ENCODE measurements around the gene STARD8. TPM values are rescaled to one million over a fixed set of nuclear protein-coding genes. Genes with fewer than 3 reads are reported as not detected.
"Not testable (repeated sequence)": the region's sequence is repeated elsewhere in the genome, so short reads cannot be mapped to it uniquely, and the experiment has no call there.

The STARD8 gene, protein sequence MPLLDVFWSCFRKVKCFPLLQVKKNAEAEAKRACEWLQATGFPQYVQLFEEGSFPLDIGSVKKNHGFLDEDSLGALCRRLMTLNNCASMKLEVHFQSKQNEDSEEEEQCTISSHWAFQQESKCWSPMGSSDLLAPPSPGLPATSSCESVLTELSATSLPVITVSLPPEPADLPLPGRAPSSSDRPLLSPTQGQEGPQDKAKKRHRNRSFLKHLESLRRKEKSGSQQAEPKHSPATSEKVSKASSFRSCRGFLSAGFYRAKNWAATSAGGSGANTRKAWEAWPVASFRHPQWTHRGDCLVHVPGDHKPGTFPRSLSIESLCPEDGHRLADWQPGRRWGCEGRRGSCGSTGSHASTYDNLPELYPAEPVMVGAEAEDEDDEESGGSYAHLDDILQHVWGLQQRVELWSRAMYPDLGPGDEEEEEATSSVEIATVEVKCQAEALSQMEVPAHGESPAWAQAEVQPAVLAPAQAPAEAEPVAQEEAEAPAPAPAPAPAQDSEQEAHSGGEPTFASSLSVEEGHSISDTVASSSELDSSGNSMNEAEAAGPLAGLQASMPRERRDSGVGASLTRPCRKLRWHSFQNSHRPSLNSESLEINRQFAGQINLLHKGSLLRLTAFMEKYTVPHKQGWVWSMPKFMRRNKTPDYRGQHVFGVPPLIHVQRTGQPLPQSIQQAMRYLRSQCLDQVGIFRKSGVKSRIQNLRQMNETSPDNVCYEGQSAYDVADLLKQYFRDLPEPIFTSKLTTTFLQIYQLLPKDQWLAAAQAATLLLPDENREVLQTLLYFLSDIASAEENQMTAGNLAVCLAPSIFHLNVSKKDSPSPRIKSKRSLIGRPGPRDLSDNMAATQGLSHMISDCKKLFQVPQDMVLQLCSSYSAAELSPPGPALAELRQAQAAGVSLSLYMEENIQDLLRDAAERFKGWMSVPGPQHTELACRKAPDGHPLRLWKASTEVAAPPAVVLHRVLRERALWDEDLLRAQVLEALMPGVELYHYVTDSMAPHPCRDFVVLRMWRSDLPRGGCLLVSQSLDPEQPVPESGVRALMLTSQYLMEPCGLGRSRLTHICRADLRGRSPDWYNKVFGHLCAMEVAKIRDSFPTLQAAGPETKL
- polyA plus RNA-seq (2013), result 4.5 TPM

- ChIA-PET POLR2A (no interaction called here), CTCF (interaction anchor here (0.7 kb wide), 1 partner anchor 63 kb away, joined by 4 read pairs; no protein-coding TSS in a partner anchor)
- Histone ChIP-seq H3K4me1 (ENCODE audit: control extremely low read depth in 1 of 4, control insufficient read depth in 4 of 4, insufficient read depth in 4 of 4, low read length in 3 of 4) (no peaks in the 10 kb centered on the region), H3K9me3 (ENCODE audit: control extremely low read depth in 1 of 5, control insufficient read depth in 4 of 5, insufficient read depth in 2 of 5, low read depth in 1 of 5, low read length in 4 of 5) (no peaks in the 10 kb centered on the region), H3K27me3 (replicated peaks in 2 of 5; ENCODE audit: control insufficient read depth in 4 of 5, insufficient read depth in 5 of 5, low read length in 4 of 5) (peaks cover 0 to 18% (median 0%) of the 10 kb centered on the region in 5 experiments), H3K36me3 (ENCODE audit: control insufficient read depth in 4 of 4, insufficient read depth in 4 of 4, low read length in 3 of 4) (no peaks in the 10 kb centered on the region), H3K4me3 (ENCODE audit: control insufficient read depth in 1 of 7, extremely low read depth in 1 of 7, insufficient read depth in 4 of 7, low read depth in 2 of 7, low read length in 6 of 7) (peak within 1 kb of the TSS in 1 of 7 experiments; percentile 22), H3K27ac (ENCODE audit: insufficient read depth in 1 of 2, low read depth in 1 of 2, low read length in 2 of 2, poor library complexity in 1 of 2, severe bottlenecking in 2 of 2) (no peak within 1 kb of the TSS)
- WGBS (ENCODE audit: insufficient coverage), result 38% methylated on average over 38 of the region's 40 CpGs
- peak in 2 of 3 donors; percentile 6 to 23 for DNase-seq
These were observed at the start of gene STARD8 for GRCh38 chrX:68647156-68647957. STARD8 (plus strand) TSS chrX:68647666; CDS start chrX:68647883, 217 bp downstream.

GRCh38 chrX:68598841-68599240 lies 48.6 kb upstream of the STARD8 start:
- peaks cover 0 to 8% (median 0%) of the 10 kb centered on the region in 5 experiments for H3K9me3 ChIP-seq (ENCODE audit: control extremely low read depth in 1 of 5, control insufficient read depth in 4 of 5, insufficient read depth in 2 of 5, low read depth in 1 of 5, low read length in 4 of 5)
- no peaks in the 10 kb centered on the region for H3K27me3 ChIP-seq (replicated peaks in 2 of 5; ENCODE audit: control insufficient read depth in 4 of 5, insufficient read depth in 5 of 5, low read length in 4 of 5)
- POLR2A ChIA-PET, result no interaction called here
- WGBS (ENCODE audit: insufficient coverage), result no CpG with 5 or more reads among the region's 1 CpG
- no peaks in the 10 kb centered on the region for H3K36me3 ChIP-seq (ENCODE audit: control insufficient read depth in 4 of 4, insufficient read depth in 4 of 4, low read length in 3 of 4)
- no peak overlapping the region for H3K4me3 ChIP-seq (ENCODE audit: control insufficient read depth in 1 of 7, extremely low read depth in 1 of 7, insufficient read depth in 4 of 7, low read depth in 2 of 7, low read length in 6 of 7)
- no peaks in the 10 kb centered on the region for H3K4me1 ChIP-seq (ENCODE audit: control extremely low read depth in 1 of 4, control insufficient read depth in 4 of 4, insufficient read depth in 4 of 4, low read length in 3 of 4)
- DNase-seq, result no peak
- no peak overlapping the region for H3K27ac ChIP-seq (ENCODE audit: insufficient read depth in 1 of 2, low read depth in 1 of 2, low read length in 2 of 2, poor library complexity in 1 of 2, severe bottlenecking in 2 of 2)
- CTCF ChIA-PET, result interaction anchor here (0.6 to 3.3 kb wide), 2 partner anchors 8 to 112 kb away, joined by 3 to 15 read pairs; no protein-coding TSS in a partner anchor

- Histone ChIP-seq H3K4me3 (ENCODE audit: control insufficient read depth in 1 of 7, extremely low read depth in 1 of 7, insufficient read depth in 4 of 7, low read depth in 2 of 7, low read length in 6 of 7) (no peak overlapping the region), H3K9me3 (ENCODE audit: control extremely low read depth in 1 of 5, control insufficient read depth in 4 of 5, insufficient read depth in 2 of 5, low read depth in 1 of 5, low read length in 4 of 5) (peaks cover 0 to 7% (median 0%) of the 10 kb centered on the region in 5 experiments), H3K27me3 (replicated peaks in 2 of 5; ENCODE audit: control insufficient read depth in 4 of 5, insufficient read depth in 5 of 5, low read length in 4 of 5) (no peaks in the 10 kb centered on the region), H3K36me3 (ENCODE audit: control insufficient read depth in 4 of 4, insufficient read depth in 4 of 4, low read length in 3 of 4) (no peaks in the 10 kb centered on the region), H3K4me1 (ENCODE audit: control extremely low read depth in 1 of 4, control insufficient read depth in 4 of 4, insufficient read depth in 4 of 4, low read length in 3 of 4) (no peaks in the 10 kb centered on the region), H3K27ac (ENCODE audit: insufficient read depth in 1 of 2, low read depth in 1 of 2, low read length in 2 of 2, poor library complexity in 1 of 2, severe bottlenecking in 2 of 2) (no peak overlapping the region)
- WGBS (ENCODE audit: insufficient coverage), result 69% methylated on average over 3 of the region's 3 CpGs
- peak in 2 of 3 donors; percentile 4 to 14 for DNase-seq
- POLR2A ChIA-PET, result interaction anchor here (0.6 kb wide), 1 partner anchor 70 kb away, joined by 4 read pairs; no protein-coding TSS in a partner anchor
- CTCF ChIA-PET, result interaction anchor here (0.6 to 3.3 kb wide), 5 partner anchors 9 to 117 kb away, joined by 3 to 15 read pairs (median 4); no protein-coding TSS in a partner anchor
These were observed 48.0 kb upstream of the STARD8 start for GRCh38 chrX:68599256-68600152.

DNA sequence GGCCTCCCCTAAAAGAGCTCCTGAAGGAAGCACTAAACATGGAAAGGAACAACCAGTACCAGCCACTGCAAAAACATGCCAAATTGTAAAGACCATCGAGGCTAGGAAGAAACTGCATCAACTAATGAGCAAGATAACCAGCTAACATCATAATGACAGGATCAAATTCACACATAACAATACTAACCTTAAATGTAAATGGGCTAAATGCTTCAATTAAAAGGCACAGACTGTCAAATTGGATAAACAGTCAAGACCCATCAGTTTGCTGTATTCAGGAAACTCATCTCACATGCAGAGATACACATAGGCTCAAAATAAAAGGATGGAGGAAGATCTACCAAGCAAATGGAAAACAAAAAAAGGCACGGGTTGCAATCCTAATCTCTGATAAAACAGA lies 43.2 kb upstream of the STARD8 start:
- CTCF ChIA-PET; H3K4me1 ChIP-seq (ENCODE audit: control extremely low read depth in 1 of 4, control insufficient read depth in 4 of 4, insufficient read depth in 4 of 4, low read length in 3 of 4); H3K27me3 ChIP-seq (replicated peaks in 2 of 5; ENCODE audit: control insufficient read depth in 4 of 5, insufficient read depth in 5 of 5, low read length in 4 of 5); H3K36me3 ChIP-seq (ENCODE audit: control insufficient read depth in 4 of 4, insufficient read depth in 4 of 4, low read length in 3 of 4); H3K4me3 ChIP-seq (ENCODE audit: control insufficient read depth in 1 of 7, extremely low read depth in 1 of 7, insufficient read depth in 4 of 7, low read depth in 2 of 7, low read length in 6 of 7); H3K27ac ChIP-seq (ENCODE audit: insufficient read depth in 1 of 2, low read depth in 1 of 2, low read length in 2 of 2, poor library complexity in 1 of 2, severe bottlenecking in 2 of 2); DNase-seq; POLR2A ChIA-PET; H3K9me3 ChIP-seq (ENCODE audit: control extremely low read depth in 1 of 5, control insufficient read depth in 4 of 5, insufficient read depth in 2 of 5, low read depth in 1 of 5, low read length in 4 of 5): not testable (repeated sequence)
- whole genome bisulfite sequencing (ENCODE audit: insufficient coverage), result no CpG with 5 or more reads among the region's 2 CpGs

DNA sequence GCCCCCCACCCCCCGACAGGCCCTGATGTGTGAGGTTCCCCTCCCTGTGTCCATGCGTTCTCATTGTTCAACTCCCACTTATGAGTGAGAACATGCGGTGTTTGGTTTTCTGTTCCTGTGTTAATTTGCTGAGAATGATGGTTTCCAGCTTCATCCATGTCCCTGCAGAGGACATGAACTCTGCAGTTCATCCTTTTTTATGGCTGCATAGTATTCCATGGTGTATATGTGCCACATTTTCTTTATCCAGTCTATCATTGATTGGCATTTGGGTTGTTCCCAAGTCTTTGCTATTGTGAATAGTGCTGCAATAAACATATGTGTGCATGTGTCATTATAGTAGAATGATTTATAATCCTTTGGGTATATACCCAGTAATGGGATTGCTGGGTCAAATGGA lies 32.7 kb upstream of the STARD8 start:
- H3K36me3 ChIP-seq (ENCODE audit: control insufficient read depth in 4 of 4, insufficient read depth in 4 of 4, low read length in 3 of 4); DNase-seq; H3K4me1 ChIP-seq (ENCODE audit: control extremely low read depth in 1 of 4, control insufficient read depth in 4 of 4, insufficient read depth in 4 of 4, low read length in 3 of 4); H3K27ac ChIP-seq (ENCODE audit: insufficient read depth in 1 of 2, low read depth in 1 of 2, low read length in 2 of 2, poor library complexity in 1 of 2, severe bottlenecking in 2 of 2); POLR2A ChIA-PET; H3K4me3 ChIP-seq (ENCODE audit: control insufficient read depth in 1 of 7, extremely low read depth in 1 of 7, insufficient read depth in 4 of 7, low read depth in 2 of 7, low read length in 6 of 7); H3K27me3 ChIP-seq (replicated peaks in 2 of 5; ENCODE audit: control insufficient read depth in 4 of 5, insufficient read depth in 5 of 5, low read length in 4 of 5); H3K9me3 ChIP-seq (ENCODE audit: control extremely low read depth in 1 of 5, control insufficient read depth in 4 of 5, insufficient read depth in 2 of 5, low read depth in 1 of 5, low read length in 4 of 5); CTCF ChIA-PET: not testable (repeated sequence)
- WGBS (ENCODE audit: insufficient coverage), result no CpG with 5 or more reads among the region's 3 CpGs

DNA sequence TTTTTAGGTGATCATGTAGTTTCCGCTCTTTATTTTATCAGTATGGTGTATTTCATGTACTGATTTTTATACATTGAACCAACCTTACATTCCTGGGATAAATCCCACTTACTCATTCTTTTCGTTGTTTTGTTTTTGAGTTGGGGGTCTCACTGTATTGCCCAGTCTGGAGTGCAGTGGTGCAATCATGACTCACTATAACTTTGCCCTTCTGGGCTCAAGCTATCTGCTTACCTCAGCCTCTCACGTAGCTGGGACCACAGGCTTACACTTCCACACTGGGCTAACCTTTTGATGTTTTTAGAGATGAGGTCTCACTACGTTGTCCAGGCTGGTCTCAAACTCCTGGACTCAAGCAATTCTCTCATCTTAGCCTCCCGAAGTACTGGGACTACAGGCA lies 19.5 kb upstream of the STARD8 start:
- no peaks in the 10 kb centered on the region for H3K27me3 ChIP-seq (replicated peaks in 2 of 5; ENCODE audit: control insufficient read depth in 4 of 5, insufficient read depth in 5 of 5, low read length in 4 of 5)

More for the DNA sequence above, 19.5 kb upstream of the STARD8 start:
- no peaks in the 10 kb centered on the region for H3K36me3 ChIP-seq (ENCODE audit: control insufficient read depth in 4 of 4, insufficient read depth in 4 of 4, low read length in 3 of 4)
- no peak for DNase-seq
- WGBS (ENCODE audit: insufficient coverage), result 71% methylated on average over 3 of the region's 5 CpGs
- ChIA-PET CTCF (no interaction called here), POLR2A (no interaction called here)
- no peaks in the 10 kb centered on the region for H3K4me1 ChIP-seq (ENCODE audit: control extremely low read depth in 1 of 4, control insufficient read depth in 4 of 4, insufficient read depth in 4 of 4, low read length in 3 of 4)
- H3K4me3 ChIP-seq (ENCODE audit: control insufficient read depth in 1 of 7, extremely low read depth in 1 of 7, insufficient read depth in 4 of 7, low read depth in 2 of 7, low read length in 6 of 7), result no peak overlapping the region
- H3K9me3 ChIP-seq (ENCODE audit: control extremely low read depth in 1 of 5, control insufficient read depth in 4 of 5, insufficient read depth in 2 of 5, low read depth in 1 of 5, low read length in 4 of 5), result no peaks in the 10 kb centered on the region
- H3K27ac ChIP-seq (ENCODE audit: insufficient read depth in 1 of 2, low read depth in 1 of 2, low read length in 2 of 2, poor library complexity in 1 of 2, severe bottlenecking in 2 of 2), result no peak overlapping the region

Measured in common myeloid progenitor, CD34-positive (primary cell).